Skeletal muscle tissue (tissue), 4 donors: Measurements from ENCODE around the gene CLIC3. TPM values are rescaled to one million over a fixed set of nuclear protein-coding genes. Genes with fewer than 3 reads are reported as not detected.

Experiments
- H3K27ac ChIP-seq: one replicate; pipeline ENCODE4 v1.7.0; 2013; ENCODE audit warnings: mild to moderate bottlenecking, low read depth, low read length, inconsistent platforms
- H3K27me3 ChIP-seq, 3 donors: one replicate each; pipeline ENCODE4 v1.7.0; 2013; ENCODE audit warnings: low read length in 3 of 3; ENCODE audit not compliant: control insufficient read depth in 3 of 3, insufficient read depth in 3 of 3
- H3K36me3 ChIP-seq, 3 donors: one replicate each; pipeline ENCODE4 v1.7.0; 2013; ENCODE audit warnings: low read length in 3 of 3; ENCODE audit not compliant: control insufficient read depth in 3 of 3, insufficient read depth in 3 of 3
- H3K4me1 ChIP-seq, 3 donors: one replicate each; pipeline ENCODE4 v1.7.0; 2013; ENCODE audit warnings: low read length in 3 of 3, mild to moderate bottlenecking in 3 of 3; ENCODE audit not compliant: control insufficient read depth in 3 of 3, insufficient read depth in 3 of 3
- H3K4me3 ChIP-seq, 3 donors: one replicate each; pipeline ENCODE4 v1.7.0; 2013; ENCODE audit warnings: low read length in 3 of 3
- H3K9ac ChIP-seq, 3 donors: one replicate each; pipeline ENCODE4 v1.7.0; 2013; ENCODE audit warnings: low read length in 3 of 3, mild to moderate bottlenecking in 3 of 3, moderate library complexity in 2 of 3, low read depth in 1 of 3
- H3K9me3 ChIP-seq, 3 donors: one replicate each; pipeline ENCODE4 v1.7.0; 2013; ENCODE audit warnings: low read length in 3 of 3; ENCODE audit not compliant: control insufficient read depth in 3 of 3
- total RNA-seq: library from RNA; depleted of rRNA; stranded (reverse); fragments of >200 nt; gene quantifications from one replicate; pipeline ENCODE4 v1.2.3, GENCODE V29; 2014
- donor health status: Osteomylitis.

Gene CLIC3
- total RNA-seq, 1 donor from 2014 or later, result not detected

GRCh38 chr9:136992819-136993369 is 3.5 kb downstream of the CLIC3 start:
- H3K9me3 ChIP-seq, result peaks cover 0 to 4% (median 0%) of the 10 kb centered on the region in 3 donors
- H3K4me3 ChIP-seq, result peak overlapping the region; percentile 83 to 84 (median 83)
- H3K36me3 ChIP-seq, result peaks cover 3 to 6% (median 3%) of the 10 kb centered on the region in 3 donors
- peak overlapping the region; percentile 19 for H3K27ac ChIP-seq
- H3K4me1 ChIP-seq, result peaks cover 13 to 18% (median 15%) of the 10 kb centered on the region in 3 donors
- H3K9ac ChIP-seq, result peak overlapping the region; percentile 70 to 85 (median 85)
- peaks cover 6 to 15% (median 11%) of the 10 kb centered on the region in 3 donors for H3K27me3 ChIP-seq

- Histone ChIP-seq H3K9me3 (peaks cover 0 to 4% (median 0%) of the 10 kb centered on the region in 3 donors), H3K4me3 (peak within 1 kb of the TSS; percentile 83 to 84 (median 83)), H3K27me3 (peaks cover 5 to 18% (median 8%) of the 10 kb centered on the region in 3 donors), H3K4me1 (peaks cover 13 to 18% (median 15%) of the 10 kb centered on the region in 3 donors), H3K27ac (peak within 1 kb of the TSS; percentile 19), H3K36me3 (peaks cover 3 to 6% (median 3%) of the 10 kb centered on the region in 3 donors), H3K9ac (peak within 1 kb of the TSS; percentile 70 to 85 (median 85))
These were observed 4.2 kb downstream of the CLIC3 start, which contains the start of gene PAXX for GRCh38 chr9:136991993-136992818. TSS of gene PAXX (plus strand) at chr9:136992422. CDS start at chr9:136992444, 22 bp downstream.

- Histone ChIP-seq H3K9ac (no peak overlapping the region), H3K36me3 (peaks cover 3 to 6% (median 3%) of the 10 kb centered on the region in 3 donors), H3K27me3 (peaks cover 6 to 13% (median 8%) of the 10 kb centered on the region in 3 donors), H3K9me3 (peaks cover 0 to 4% (median 0%) of the 10 kb centered on the region in 3 donors), H3K27ac (no peak overlapping the region), H3K4me3 (no peak overlapping the region), H3K4me1 (peaks cover 10 to 15% (median 11%) of the 10 kb centered on the region in 3 donors)
These were observed 6.0 kb downstream of the CLIC3 start for GRCh38 chr9:136990242-136990911.

DNA sequence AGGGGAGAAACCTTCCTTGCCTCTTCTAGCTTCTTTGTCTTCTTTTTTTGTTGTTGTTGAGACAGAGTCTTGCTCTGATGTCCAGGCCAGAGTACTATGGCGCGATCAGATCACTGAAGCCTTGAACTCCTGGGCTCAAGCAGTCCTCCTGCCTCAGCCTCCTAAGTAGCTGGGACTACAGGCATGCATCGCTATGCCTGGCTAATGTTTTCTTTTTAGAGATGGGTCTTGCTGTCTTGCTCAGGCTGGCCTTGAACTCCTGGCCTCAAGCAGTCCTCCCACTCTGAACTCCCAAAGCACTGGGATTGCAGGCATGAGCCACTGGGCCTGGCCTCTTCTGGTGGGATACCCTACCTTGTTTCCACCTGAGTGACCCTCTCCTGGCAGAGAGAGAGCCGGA is 7.5 kb downstream of the CLIC3 start:
- Histone ChIP-seq H3K36me3 (peaks cover 3 to 6% (median 3%) of the 10 kb centered on the region in 3 donors), H3K27me3 (peaks cover 14 to 23% (median 19%) of the 10 kb centered on the region in 3 donors), H3K9ac (no peak overlapping the region), H3K4me3 (no peak overlapping the region), H3K9me3 (peaks cover 0 to 4% (median 0%) of the 10 kb centered on the region in 3 donors), H3K4me1 (peaks cover 8 to 19% (median 11%) of the 10 kb centered on the region in 3 donors), H3K27ac (no peak overlapping the region)

DNA sequence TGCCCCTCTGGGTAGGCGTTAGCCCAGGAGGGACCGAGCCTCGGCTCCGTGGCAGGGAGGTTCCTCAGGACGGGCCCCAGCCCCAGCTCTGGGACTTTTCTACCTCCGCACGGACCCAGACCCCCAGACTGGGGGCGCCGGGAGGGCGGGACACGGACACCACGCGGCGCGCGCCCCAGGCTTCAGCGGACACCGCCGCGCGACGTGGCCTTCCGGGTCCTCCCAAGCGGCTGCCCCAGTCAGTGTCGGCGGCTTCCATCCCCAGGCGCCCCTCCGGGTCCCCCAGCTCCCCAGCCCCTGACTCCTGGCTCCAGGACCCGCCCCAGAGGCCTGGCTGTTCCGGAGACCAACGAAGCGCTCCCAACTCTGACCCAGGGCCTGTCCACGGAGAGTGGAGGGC is 10.5 kb downstream of the CLIC3 start:
- Histone ChIP-seq H3K27ac (no peak overlapping the region), H3K9ac (no peak overlapping the region), H3K9me3 (peaks cover 0 to 4% (median 0%) of the 10 kb centered on the region in 3 donors), H3K4me3 (no peak overlapping the region), H3K4me1 (peaks cover 0 to 8% (median 7%) of the 10 kb centered on the region in 3 donors), H3K27me3 (peaks cover 22 to 36% (median 33%) of the 10 kb centered on the region in 3 donors), H3K36me3 (no peaks in the 10 kb centered on the region)

- Histone ChIP-seq H3K9me3 (no peaks in the 10 kb centered on the region), H3K9ac (no peak overlapping the region), H3K27ac (no peak overlapping the region), H3K27me3 (peaks cover 22 to 36% (median 33%) of the 10 kb centered on the region in 3 donors), H3K4me1 (peaks cover 0 to 10% (median 7%) of the 10 kb centered on the region in 3 donors), H3K36me3 (no peaks in the 10 kb centered on the region), H3K4me3 (no peak overlapping the region)
These were observed 11.3 kb downstream of the CLIC3 start for GRCh38 chr9:136985027-136985602.

GRCh38 chr9:136984464-136985026 is 11.8 kb downstream of the CLIC3 start:
- no peak overlapping the region for H3K4me3 ChIP-seq
- H3K9me3 ChIP-seq, result no peaks in the 10 kb centered on the region
- H3K27me3 ChIP-seq, result peaks cover 22 to 36% (median 33%) of the 10 kb centered on the region in 3 donors
- no peak overlapping the region for H3K27ac ChIP-seq
- no peaks in the 10 kb centered on the region for H3K36me3 ChIP-seq
- no peak overlapping the region for H3K9ac ChIP-seq
- peaks cover 0 to 10% (median 7%) of the 10 kb centered on the region in 3 donors for H3K4me1 ChIP-seq

DNA sequence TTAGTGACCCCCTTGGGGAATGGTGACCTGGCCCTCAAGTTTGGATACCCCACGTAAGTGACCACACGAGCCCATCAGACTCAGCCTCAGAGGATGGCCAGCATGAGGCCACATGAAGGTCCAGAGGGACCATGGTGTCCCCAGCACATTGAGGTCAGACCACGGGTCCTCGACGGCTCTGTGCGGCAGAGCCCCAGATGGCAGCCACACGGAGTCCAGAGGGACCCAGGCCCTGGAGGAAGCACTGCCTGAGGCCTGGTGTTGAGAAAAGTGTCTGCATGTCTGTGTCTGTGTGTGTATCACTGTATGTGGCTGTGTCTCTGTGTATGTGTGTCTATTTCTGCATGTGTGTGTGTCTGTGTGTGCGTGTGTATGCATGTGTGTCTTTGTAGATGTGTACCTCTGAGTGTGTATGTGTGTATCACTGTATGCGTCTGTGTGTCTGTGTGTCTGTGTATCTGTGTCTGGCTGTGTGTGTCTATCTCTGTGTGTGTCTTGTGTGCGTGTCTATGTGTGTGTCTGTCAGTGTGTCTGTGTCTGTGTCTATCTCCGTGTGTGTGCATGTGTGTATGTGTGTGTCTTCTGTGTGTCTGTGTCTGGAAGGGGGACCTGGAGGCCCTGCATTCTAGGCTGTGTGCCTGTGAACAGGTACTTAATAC is 12.6 kb downstream of the CLIC3 start:
- Histone ChIP-seq H3K27me3 (peaks cover 22 to 36% (median 33%) of the 10 kb centered on the region in 3 donors), H3K9me3 (no peaks in the 10 kb centered on the region), H3K9ac (no peak overlapping the region), H3K4me3 (no peak overlapping the region), H3K36me3 (no peaks in the 10 kb centered on the region), H3K27ac (no peak overlapping the region), H3K4me1 (peaks cover 0 to 10% (median 7%) of the 10 kb centered on the region in 3 donors)

DNA sequence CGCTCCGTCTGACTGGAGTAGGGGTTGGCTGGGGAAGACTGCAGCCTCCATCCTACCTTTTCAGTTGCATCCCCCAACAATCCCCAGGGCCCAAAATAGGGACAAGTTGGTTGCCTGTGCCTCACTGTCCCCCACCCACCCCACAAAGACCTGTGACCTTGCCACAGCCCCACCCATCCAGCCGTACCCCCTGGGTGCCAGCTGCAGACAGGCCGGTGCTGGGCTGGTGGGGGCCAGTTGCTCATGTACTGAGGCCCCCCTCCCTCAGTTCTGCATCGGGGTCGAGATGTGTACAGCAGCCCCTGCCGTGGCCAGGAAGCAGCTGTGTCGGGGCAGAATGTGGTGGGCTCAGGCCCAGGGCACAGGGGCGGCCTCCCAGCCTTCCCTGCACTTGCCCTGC is 13.2 kb downstream of the CLIC3 start:
- H3K27ac ChIP-seq, result no peak overlapping the region
- no peak overlapping the region for H3K9ac ChIP-seq
- H3K4me1 ChIP-seq, result peaks cover 0 to 10% (median 7%) of the 10 kb centered on the region in 3 donors
- no peaks in the 10 kb centered on the region for H3K36me3 ChIP-seq
- no peaks in the 10 kb centered on the region for H3K9me3 ChIP-seq
- peaks cover 22 to 36% (median 33%) of the 10 kb centered on the region in 3 donors for H3K27me3 ChIP-seq
- no peak overlapping the region for H3K4me3 ChIP-seq
